ENCODE measurements around the gene ATG16L1.

GRCh38 chr2:233266481-233266880 is 15.0 kb downstream of the ATG16L1 start:
- TF ChIP-seq CTCF (IDR thresholded peaks at IDR 0.05) (no peak), EP300 (IDR thresholded peaks at IDR 0.05) (no peak), POLR2AphosphoS5 (IDR thresholded peaks at IDR 0.05) (no peak)
